Ovary (tissue), 9 donors: ENCODE data around the gene CDK8. TPM values are rescaled to one million over a fixed set of nuclear protein-coding genes. Genes with fewer than 3 reads are reported as not detected.

Source experiments
- DNase-seq, 5 donors: peaks; one replicate each; pipeline ENCODE4 v3.0.0-alpha.2; 2019 to 2020
- H3K27ac ChIP-seq, 2 donors: fragments of 200-600 bp; one replicate each; pipeline versions ENCODE4 v1.5.1 to v1.8.0; 2019 to 2022
- H3K27me3 ChIP-seq: fragments of 200-600 bp; one replicate; pipeline ENCODE4 v1.8.0; 2022
- H3K36me3 ChIP-seq: fragments of 200-600 bp; sonication (generic); one replicate; pipeline ENCODE4 v1.5.1; 2019
- H3K4me1 ChIP-seq: one replicate; pipeline ENCODE4 v1.8.1; 2013; ENCODE audit warnings: mild to moderate bottlenecking, moderate library complexity; ENCODE audit not compliant: insufficient read depth
- H3K4me3 ChIP-seq: fragments of 200-600 bp; sonication (generic); one replicate; pipeline ENCODE4 v1.5.1; 2017
- H3K9me3 ChIP-seq, 2 donors: fragments of 200-600 bp in 1 of 2; sonication (generic) in 1 of 2; one replicate each; pipeline versions ENCODE4 v1.5.1 to v1.8.1; 2013 to 2019; ENCODE audit warnings: mild to moderate bottlenecking in 1 of 2, moderate library complexity in 1 of 2
- EP300 ChIP-seq: sonication (generic); formaldehyde crosslinking; IDR thresholded peaks from one replicate; pipeline ENCODE4 v1.6.1; 2017; ENCODE audit warnings: antibody characterized with exemption
- POLR2A ChIP-seq: fragments of 450-650 bp; IDR thresholded peaks from one replicate; pipeline ENCODE4 v1.6.1; 2017; ENCODE audit warnings: antibody characterized with exemption, mild to moderate bottlenecking, moderate library complexity
- WGBS, 3 donors: extraction: QIAGEN DNeasy Blood & Tissue Kit in 1 of 3; methylation state at CpG; one replicate each; pipeline versions ENCODE4 v1.1.5 to v1.1.7; 2013 to 2017; 5-methylcytosine and 5-hydroxymethylcytosine counted together
- intact Hi-C, 4 donors: fragments of 100-400 bp; cut with DNase I; formaldehyde crosslinking; loops; one replicate each; pipeline versions ENCODE4 v1.11.0 to v1.15.1; 2022 to 2023
- polyA plus RNA-seq, 2 donors: library from polyadenylated mRNA; stranded (reverse); fragments of 200-250 nt in 1 of 2; fragments of 350-450 nt in 1 of 2; fragmentation: Illumina TruSeq in 1 of 2; extraction: RNeasy Lipid Tissue Mini Kit (QIAGEN cat#74804) in 1 of 2; gene quantifications; one replicate each; pipeline ENCODE4 v1.2.3, GENCODE V29; 2013 to 2014
- total RNA-seq, 7 donors: library from RNA; depleted of rRNA in 2 of 7; stranded (reverse); fragments of >200 nt in 2 of 7; fragmentation: NEBNext Ultra II Directional in 3 of 7; extraction: Animal tissue kit (Norgen Biotek cat#: 25700) in 3 of 7; gene quantifications; one replicate each; pipeline versions ENCODE4 v1.1.0 to v1.2.4, GENCODE V29; 2016 to 2023
- TF ChIP-seq, protein P1 (sequence below), 3 donors: fragments of 450-650 bp in 2 of 3; fragments of 200-600 bp in 1 of 3; IDR thresholded peaks; one replicate each; pipeline versions ENCODE4 v1.5.1 to v1.8.0; 2016 to 2022; ENCODE audit warnings: antibody characterized with exemption in 3 of 3, mild to moderate bottlenecking in 1 of 3
- donor health status: DM: no; HTN: no; CAD: no; lungs with moderate emphysema.
- donor health status: DM: no; HTN: no; CAD: no.
- donor health status: Bipolar disorder and iron deficiency.
- donor health status: DM: yes; HTN: yes; CAD: no.
- donor health status: DM: no; HTN: no; CAD: no.
- donor health status: DM: yes; HTN: yes; CAD: no.

The CDK8 gene
- total and polyA plus RNA-seq, 9 donors = 5.2 to 11.6 (median 8.3) TPM

DNA sequence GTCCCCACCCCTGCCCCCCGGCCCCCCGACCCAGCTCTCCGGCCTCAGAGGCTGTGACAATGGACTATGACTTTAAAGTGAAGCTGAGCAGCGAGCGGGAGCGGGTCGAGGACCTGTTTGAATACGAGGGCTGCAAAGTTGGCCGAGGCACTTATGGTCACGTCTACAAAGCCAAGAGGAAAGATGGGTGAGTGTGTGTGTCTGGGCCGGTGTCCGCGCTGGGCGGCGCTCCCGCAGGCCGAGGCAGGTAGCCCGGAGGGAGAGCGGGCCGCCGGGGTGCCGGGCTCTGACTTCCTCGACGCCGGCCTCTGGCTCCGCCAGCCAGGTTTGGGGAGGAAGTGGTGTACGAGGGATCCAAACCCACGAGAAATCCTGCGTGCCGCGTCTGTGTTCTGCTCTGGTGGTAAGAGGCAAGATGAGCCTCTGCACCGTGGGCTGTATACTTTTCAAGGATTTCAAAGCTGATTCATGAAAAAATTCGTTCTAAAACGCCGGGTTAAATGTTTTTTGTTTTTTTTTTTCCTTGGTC is 718 bp downstream of the CDK8 start:
- Histone ChIP-seq H3K4me3 (peak overlapping the region; percentile 96), H3K9me3 (no peaks in the 10 kb centered on the region), H3K27ac (peak overlapping the region; percentile 63 to 92), H3K36me3 (no peaks in the 10 kb centered on the region), H3K27me3 (no peaks in the 10 kb centered on the region), H3K4me1 (no peaks in the 10 kb centered on the region)
- 0 to 1% (median 0%) methylated on average over 26 to 35 of the region's 35 CpGs for WGBS, 3 donors
- intact Hi-C loops = loop anchor here in 1 of 4 donors (5.0 kb wide), 1 partner anchor 52 kb away; no protein-coding TSS in a partner anchor
- DNase-seq = peak; percentile 29 to 68 (median 48)
- TF ChIP-seq EP300 = no peak
- TF ChIP-seq, protein P1, sequence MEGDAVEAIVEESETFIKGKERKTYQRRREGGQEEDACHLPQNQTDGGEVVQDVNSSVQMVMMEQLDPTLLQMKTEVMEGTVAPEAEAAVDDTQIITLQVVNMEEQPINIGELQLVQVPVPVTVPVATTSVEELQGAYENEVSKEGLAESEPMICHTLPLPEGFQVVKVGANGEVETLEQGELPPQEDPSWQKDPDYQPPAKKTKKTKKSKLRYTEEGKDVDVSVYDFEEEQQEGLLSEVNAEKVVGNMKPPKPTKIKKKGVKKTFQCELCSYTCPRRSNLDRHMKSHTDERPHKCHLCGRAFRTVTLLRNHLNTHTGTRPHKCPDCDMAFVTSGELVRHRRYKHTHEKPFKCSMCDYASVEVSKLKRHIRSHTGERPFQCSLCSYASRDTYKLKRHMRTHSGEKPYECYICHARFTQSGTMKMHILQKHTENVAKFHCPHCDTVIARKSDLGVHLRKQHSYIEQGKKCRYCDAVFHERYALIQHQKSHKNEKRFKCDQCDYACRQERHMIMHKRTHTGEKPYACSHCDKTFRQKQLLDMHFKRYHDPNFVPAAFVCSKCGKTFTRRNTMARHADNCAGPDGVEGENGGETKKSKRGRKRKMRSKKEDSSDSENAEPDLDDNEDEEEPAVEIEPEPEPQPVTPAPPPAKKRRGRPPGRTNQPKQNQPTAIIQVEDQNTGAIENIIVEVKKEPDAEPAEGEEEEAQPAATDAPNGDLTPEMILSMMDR (IDR thresholded peaks at IDR 0.05) = no peak

DNA sequence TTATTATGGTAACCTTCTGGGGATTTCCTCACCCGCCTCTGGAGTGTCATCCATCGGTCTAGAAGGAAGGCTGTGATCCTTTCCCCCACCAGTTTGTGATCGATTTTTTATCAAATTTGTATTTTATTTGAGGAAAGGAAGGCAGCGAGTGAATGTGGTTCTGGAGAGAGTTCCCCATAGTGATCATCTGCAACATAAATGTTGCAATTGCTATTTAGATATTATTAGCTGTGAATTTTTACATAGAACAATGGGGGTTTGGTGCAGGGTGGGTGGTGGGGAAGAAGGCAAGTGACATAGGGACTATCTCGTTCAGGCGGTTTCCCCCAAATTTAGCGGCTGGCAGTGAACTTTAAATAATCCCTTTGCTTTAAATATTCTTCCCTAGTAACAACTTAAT is 1.2 kb downstream of the CDK8 start:
- 1 to 4% (median 2%) methylated on average over 7 of the region's 7 CpGs for WGBS, 3 donors
- TF ChIP-seq, protein P1 (IDR thresholded peaks at IDR 0.05) = no peak
- TF ChIP-seq POLR2A (no peak), EP300 (no peak)
- H3K27ac ChIP-seq = peak overlapping the region in 1 of 2 donors; percentile 92

DNA sequence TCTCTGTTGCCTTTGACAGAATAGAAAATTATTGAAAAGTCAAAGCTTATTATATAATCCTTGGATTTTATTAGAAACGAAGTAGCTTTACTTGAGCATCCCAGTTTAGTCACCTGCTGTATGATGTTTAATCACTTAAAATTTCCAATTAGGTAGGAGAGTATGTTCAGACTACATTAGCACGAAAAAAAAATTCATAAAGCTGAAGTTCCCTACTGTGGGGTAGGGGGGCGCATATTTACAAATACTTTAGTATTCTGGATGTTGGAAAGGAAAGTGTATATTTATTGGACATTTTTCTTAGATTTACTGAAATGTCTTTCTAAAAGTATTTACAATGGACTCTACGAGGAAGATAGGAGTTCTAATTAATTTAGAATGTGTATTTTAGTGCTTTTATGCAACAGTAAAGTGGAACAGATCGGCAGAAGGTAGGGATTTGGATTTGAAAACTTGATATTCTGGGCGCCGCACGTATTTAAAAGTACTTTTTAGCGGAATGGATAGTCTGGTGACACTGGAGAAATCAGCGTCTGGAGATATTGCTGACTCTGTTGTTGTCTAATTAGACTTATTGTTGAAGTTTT is 1.9 kb downstream of the CDK8 start:
- Histone ChIP-seq H3K4me1 (no peaks in the 10 kb centered on the region), H3K9me3 (no peaks in the 10 kb centered on the region), H3K27me3 (no peaks in the 10 kb centered on the region), H3K36me3 (no peaks in the 10 kb centered on the region), H3K27ac (no peak overlapping the region), H3K4me3 (peak overlapping the region; percentile 96)
- TF ChIP-seq POLR2A (no peak), EP300 (no peak)
- TF ChIP-seq, protein P1 (IDR thresholded peaks at IDR 0.05) = no peak
- intact Hi-C loops = no loop called here
- 66 to 70% (median 69%) methylated on average over 10 of the region's 10 CpGs for WGBS, 3 donors
- no peak for DNase-seq

More for the DNA sequence above, 1.2 kb downstream of the CDK8 start:
- H3K27me3 ChIP-seq = no peaks in the 10 kb centered on the region
- no peaks in the 10 kb centered on the region for H3K9me3 ChIP-seq
- H3K4me3 ChIP-seq = peak overlapping the region; percentile 96
- intact Hi-C loops = no loop called here
- DNase-seq = no peak
- H3K36me3 ChIP-seq = no peaks in the 10 kb centered on the region
- no peaks in the 10 kb centered on the region for H3K4me1 ChIP-seq

DNA sequence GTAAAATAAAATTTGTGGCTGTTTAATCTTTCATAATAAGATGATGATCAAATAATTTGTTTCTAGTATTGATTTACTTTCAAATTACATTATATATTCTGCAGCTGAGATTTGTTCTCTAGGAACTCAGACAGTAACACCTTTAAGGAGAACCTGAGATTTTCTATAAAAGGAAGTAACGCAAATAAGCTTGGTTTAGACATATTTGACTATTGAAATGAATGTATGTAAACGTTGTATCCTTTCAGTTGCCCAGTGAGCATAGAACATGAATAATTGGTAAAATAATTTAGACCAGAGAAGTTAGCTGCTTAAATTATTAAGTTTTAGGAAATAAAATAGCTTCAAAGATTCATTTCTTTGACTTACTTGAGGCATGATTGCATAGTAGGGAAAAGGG is 3.1 kb downstream of the CDK8 start:
- no peak overlapping the region for H3K27ac ChIP-seq
- no peaks in the 10 kb centered on the region for H3K36me3 ChIP-seq
- H3K9me3 ChIP-seq = no peaks in the 10 kb centered on the region
- intact Hi-C loops = no loop called here
- H3K4me3 ChIP-seq = no peak overlapping the region
- no peaks in the 10 kb centered on the region for H3K27me3 ChIP-seq
- H3K4me1 ChIP-seq = no peaks in the 10 kb centered on the region
- TF ChIP-seq EP300 (no peak), POLR2A (no peak)
- TF ChIP-seq, protein P1 (IDR thresholded peaks at IDR 0.05) = no peak
- DNase-seq = no peak
- WGBS, 3 donors = 63 to 79% (median 66%) methylated on average over 2 of the region's 2 CpGs
